GM18526 (cell line): ENCODE data around the gene SFMBT1.

Source experiments
- POLR2A ChIP-seq: IDR thresholded peaks from 3 replicates; pipeline ENCODE4 v1.6.1; 2011; ENCODE audit not compliant: insufficient read length; ENCODE audit errors: extremely low read depth

SFMBT1 gene

DNA sequence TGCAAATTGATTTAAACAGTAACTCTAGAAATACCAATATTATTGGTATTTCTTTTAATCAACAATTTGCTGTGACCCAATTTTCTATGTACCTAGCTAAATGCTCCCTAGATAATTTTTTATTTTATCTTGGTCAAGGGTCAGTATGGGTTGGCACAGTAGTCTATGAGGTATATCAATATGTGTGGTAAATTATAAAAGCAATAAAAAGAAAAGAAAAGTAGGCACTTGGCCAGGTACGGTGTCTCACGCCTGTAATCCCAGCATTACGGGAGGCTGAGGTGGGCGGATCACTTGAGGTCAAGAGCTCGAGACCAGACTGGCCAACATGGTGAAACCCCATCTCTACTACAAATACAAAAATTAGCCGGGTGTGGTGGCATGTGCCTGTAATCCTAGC, 114.5 kb downstream of the SFMBT1 start:
- no peak for TF ChIP-seq POLR2A

DNA sequence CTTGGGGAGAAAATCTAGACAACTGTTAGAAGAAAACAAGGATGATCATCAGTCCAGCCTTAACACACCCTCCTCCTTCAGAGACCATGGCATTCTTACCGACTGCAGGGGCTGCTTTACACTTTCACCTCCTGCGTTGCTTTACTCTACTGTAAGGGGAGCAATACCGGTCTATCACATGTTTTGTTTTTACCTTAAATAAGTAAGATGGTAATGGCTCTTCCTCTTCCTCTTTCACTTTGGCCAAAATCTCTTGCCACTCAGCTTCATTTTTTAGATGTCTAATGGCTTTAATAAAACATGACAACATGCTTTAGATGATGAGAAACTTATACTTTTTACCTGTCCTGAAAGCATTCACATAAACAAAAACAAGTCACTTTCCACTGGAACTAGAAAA, 115.1 kb downstream of the SFMBT1 start:
- no peak for TF ChIP-seq POLR2A

- no peak for TF ChIP-seq POLR2A
Observed at GRCh38 chr3:52926554-52926953, 119.3 kb downstream of the SFMBT1 start.

DNA sequence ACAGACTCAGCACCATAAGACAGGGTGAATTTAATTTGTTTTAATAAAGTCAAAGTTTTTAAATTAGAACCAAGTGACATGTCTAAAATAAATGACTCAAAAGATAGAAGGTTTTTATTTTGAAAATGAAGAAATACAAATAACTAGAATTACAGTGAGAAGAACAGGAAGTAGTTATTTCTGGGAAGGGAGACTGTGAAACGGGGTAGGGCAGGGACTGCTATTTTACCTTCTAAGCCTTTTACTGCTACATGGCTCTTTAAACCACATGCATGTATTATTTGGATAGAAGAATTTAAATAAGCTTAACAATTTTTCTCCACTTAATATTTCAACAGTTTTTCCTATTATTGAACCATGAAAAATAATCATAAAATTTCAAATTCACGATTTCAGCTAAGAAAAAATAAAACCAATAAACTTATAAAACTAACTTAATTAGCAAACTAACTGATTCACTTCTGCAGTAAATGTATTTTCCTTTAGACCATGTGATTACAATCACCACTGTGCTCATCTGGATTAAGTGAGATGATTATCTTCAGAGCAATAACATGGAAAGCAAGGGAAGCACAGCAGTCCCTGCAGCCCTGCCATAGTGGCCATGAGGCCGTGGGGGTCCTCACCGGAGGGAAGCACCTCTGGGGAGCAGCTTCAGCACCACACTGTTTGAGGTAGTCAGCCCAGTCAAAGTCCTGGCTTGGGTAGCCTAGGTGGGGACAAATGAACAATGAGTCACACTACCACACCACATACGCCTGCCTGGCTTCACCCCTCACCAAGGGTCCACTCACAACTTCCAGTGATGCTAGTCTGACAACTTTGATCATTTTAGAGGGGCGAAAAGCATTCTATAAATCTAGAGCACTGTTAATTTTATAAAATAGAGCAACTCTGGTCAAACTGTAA, 120.2 kb downstream of the SFMBT1 start:
- no peak for TF ChIP-seq POLR2A

- no peak for TF ChIP-seq POLR2A
Observed at GRCh38 chr3:52923963-52924362, 121.9 kb downstream of the SFMBT1 start.

DNA sequence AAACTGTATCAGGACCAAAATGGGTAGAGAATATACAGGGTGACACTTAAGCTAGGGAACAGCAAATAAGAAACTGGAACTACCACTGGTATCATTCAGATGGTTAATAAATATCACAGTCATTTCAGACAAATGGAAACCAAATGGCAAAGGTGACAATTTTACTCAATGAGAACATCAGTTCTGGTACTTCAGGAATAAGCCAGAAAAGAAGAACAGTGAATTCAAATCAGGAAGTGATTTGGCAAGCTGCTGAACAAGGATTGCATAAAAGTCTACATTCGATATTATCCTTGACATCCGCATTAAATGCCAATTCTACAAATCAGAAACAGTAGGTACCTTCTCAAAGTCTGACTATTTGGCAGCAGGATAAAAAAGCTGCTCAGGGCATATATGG, 125.0 kb downstream of the SFMBT1 start:
- no peak for TF ChIP-seq POLR2A

GRCh38 chr3:52917044-52917443, 128.8 kb downstream of the SFMBT1 start:
- TF ChIP-seq POLR2A = no peak

GRCh38 chr3:52915294-52915693, 130.6 kb downstream of the SFMBT1 start:
- no peak for TF ChIP-seq POLR2A

GRCh38 chr3:52912885-52913731, 132.8 kb downstream of the SFMBT1 start:
- TF ChIP-seq POLR2A = no peak

DNA sequence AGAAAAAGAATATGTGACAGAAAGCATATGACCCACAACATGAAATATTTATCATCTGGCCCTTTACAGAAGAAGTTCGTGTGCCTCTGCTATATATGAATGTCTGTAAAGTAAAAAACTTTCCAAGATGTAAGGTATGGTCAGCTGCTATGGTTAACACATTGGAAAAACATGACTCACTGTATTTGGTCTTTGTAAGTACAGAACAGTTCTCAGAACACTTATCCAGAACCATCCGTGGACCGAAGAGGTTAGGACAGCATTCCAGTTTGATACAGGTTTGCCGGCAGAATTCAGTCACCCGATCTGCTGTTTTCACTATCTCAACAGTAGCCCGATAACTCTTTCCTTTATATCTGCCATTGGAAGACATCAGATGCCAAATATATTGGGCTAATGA, 135.1 kb downstream of the SFMBT1 start:
- TF ChIP-seq POLR2A = no peak

DNA sequence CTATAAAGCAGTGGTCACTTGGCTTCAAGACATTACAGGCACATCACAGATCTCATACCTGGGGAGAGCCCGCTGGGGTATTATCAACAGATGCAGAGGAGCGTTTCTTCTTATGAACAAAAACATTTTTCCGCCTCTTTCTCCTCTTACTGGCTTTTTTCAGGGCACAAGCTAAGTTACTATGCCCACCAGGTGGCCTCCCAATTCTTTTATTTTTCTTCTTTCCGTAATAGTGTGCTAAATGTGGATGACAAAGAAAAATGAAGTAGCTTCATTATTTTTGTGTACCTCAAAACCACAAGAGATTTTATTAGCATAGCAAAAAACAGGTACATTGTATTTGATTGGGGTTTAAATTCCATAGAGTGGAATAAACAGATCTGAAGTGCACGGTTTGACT, 138.4 kb downstream of the SFMBT1 start:
- TF ChIP-seq POLR2A = no peak

DNA sequence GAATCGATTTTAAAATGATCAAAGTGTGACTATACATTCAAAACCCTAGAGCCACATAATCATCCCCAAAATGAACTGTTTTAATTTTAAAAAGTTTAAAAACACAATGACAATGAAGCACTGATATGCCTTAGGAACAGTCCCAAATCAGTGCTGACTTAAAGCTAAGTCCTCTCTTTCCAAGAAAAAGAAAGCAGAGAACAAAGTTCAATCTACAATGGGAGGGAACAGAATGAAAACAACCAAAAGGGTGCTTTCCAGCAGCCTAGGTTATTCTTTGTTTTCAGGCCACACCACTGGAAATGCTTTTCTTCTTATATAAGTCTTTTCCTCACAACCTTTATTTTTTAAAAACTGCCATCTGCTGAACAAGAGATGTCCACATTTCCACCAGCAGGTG, 141.3 kb downstream of the SFMBT1 start:
- TF ChIP-seq POLR2A = no peak

- TF ChIP-seq POLR2A = no peak
Observed at GRCh38 chr3:52904000-52904399, 141.9 kb downstream of the SFMBT1 start.

DNA sequence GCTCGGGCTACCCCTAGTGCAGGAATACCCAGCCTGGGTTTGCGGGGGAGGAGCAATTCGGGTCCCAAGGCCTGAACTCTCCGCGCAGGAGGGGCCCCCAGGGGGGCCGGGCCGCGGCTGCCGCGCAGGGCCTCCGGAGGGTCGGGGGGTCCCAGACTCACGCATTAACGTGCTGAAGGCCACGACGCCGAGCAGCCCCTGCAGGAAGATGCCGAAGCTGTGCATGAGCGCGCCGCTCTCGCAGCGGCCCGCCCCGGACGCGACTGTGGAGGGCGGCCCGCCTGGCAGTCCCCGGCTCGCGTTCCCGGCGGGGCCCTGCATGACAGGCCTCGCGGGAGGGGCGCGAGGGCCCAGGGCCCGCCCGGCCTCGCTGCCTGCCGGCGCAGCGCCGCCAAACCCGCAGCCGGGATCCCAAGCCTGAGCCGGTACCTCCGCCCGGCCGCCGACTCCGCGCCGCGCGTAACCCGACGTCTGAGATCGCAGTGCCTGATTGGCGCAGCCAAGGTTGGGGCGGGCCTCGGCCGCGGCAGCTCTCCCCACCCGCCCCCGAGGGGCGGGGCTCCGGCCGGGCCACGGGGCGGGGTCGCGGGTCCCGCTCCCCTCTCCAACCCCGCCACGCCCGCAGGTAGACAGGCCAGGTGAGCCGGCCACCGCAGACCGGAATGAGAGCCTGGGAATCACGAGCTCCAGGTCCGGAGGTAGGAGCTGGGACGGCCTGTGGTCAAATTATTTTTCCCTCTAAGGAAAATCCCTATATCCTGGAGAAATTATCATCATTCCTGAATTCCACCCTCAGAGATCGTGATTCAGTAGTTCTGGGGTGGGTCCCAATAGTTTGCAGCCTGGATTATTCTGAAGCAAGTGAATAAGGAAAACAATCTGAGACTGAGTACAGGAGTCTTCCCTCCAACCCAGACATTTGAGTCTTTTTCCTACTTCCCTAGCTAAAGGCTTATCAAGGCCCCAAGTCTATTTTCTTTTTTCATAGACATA, 148.4 kb downstream of the SFMBT1 start, which contains the start of gene STIMATE:
Gene STIMATE, minus strand, starts transcription at position 419 of the 993 bp plus-strand sequence. Its CDS starts 98 bp downstream, at position 321.
- TF ChIP-seq POLR2A = peak; percentile 58

DNA sequence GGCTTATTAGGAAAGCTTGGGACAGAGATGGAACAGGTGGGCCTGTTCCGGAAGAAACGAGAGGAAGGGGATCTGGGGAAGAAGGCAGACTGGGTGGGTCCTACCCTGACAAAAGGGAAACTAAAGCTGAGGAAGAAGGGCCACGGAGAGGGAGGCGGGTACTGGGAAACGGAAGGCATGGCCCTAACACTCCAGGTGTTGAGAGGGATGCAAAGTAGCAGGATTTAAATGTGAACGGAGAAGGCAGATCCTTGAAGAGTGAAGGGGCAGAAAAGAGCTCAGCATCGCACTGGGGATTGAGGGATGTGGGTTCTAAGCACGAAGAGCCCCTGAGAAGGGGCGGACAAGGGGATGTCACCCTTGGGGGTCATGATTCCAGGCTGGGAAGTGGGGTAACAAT, 149.3 kb downstream of the SFMBT1 start:
- TF ChIP-seq POLR2A = no peak
